Left renal pelvis (tissue), 4 donors: ENCODE data around the gene VAT1. TPM values are rescaled to one million over a fixed set of nuclear protein-coding genes. Genes with fewer than 3 reads are reported as not detected.
"Not testable (repeated sequence)": the region's sequence is repeated elsewhere in the genome, so short reads cannot be mapped to it uniquely, and the experiment has no call there.

Experiments
- DNase-seq, 4 donors: peaks; one replicate each; pipeline ENCODE4 v3.0.0-alpha.2; 2013; ENCODE audit warnings: low read depth in 4 of 4, low spot score in 3 of 4
- polyA plus RNA-seq, 4 donors: library from polyadenylated mRNA; unstranded; fragments of 120-200 nt; gene quantifications; one replicate each; pipeline ENCODE4 v1.2.1, GENCODE V29; 2013; ENCODE audit not compliant: insufficient read length in 4 of 4

Gene VAT1
- polyA plus RNA-seq, 4 donors: 107 to 136 (median 121) TPM

DNA sequence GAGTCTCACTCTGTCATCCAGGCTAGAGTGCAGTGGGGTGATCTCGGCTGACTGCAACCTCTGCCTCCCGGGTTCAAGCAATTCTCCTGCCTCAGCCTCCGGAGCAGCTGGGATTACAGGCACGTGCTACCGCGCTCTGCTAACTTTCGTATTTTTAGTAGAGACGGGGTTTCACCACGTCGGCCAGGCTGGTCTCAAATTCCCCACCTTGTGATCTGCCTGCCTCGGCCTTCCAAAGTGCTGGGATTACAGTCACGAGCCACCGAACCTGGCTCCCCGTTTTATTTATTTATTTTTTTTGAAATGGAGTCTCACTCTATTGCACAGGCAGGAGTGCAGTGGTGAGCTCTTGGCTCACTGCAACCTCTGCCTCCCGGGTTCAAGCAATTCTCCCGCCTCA, 46.5 kb downstream of the VAT1 start:
- DNase-seq: not testable (repeated sequence)

DNA sequence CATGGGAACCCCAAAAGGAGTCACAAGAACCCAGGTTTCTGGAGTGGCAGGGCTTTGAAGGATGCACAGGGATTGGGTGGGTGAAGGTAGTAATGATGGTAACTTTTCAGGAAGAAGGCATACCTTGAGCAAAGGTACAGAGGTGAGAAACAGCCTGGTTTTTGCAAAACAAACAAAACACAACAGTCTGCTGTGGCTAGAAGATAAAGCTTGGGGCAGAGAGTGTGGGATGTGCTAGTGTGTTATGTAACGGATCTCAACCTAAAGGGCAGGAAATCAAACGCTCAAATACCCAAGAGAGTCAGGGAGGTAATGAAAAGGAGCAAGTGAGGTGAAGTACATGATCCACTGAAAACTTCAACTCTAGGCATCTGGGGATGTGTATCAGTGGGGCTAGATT, 46.9 kb downstream of the VAT1 start:
- DNase-seq: no peak

DNA sequence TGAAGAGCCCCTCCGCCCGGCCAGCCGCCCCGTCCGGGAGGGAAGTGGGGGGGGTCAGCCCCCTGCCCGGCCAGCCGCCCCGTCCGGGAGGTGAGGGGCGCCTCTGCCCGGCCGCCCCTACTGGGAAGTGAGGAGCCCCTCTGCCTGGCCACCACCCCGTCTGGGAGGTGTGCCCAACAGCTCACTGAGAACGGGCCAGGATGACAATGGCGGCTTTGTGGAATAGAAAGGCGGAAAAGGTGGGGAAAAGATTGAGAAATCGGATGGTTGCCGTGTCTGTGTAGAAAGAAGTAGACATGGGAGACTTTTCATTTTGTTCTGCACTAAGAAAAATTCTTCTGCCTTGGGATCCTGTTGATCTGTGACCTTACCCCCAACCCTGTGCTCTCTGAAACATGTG, 48.9 kb downstream of the VAT1 start:
- not testable (repeated sequence) for DNase-seq

DNA sequence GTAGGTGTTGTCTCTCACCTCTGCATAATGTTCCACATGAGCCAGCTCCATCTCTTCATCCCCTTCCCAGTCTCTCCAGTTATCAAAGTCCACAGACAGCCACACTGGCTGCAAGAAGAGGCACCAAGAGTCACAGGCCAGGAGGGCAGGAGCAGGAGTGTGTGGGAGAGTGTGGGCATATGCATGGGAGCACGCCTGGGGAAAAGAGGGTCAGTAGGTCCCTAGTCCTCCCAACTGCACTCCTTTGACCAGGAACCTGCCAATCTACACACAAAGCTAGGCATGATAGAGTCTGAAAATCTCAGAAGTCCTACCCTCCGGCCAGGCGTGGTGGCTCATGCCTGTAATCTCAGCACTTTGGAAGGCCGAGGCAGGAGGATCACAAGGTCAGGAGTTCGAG, 50.6 kb downstream of the VAT1 start:
- no peak for DNase-seq

DNA sequence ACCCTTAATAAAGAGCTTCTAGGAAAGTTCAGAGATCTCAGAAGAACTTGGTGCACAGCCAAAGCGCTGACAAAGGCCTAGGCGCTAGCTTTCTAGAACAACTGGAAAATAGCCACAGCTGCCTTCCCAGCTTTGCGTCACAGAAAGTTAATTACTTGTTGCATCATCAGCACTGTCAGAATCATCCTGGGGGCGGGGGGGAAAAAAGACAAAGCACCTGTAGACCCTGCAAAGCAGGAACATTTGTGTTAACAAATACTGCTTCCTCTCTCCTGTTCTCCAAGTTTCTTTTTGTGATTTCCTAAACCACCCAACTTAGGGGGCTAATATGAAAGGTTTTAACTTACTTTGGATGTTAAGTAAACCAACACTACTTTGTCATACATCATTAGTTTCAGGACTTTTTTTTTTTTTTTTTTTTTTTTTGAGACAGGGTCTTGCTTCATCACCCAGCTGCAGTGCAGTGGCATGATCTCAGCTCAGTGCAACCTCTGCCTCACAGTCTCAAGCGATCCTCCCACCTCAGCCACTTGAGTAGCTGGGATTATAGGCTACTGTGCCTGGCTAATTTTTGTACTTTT, 53.1 kb downstream of the VAT1 start:
- DNase-seq: no peak

DNA sequence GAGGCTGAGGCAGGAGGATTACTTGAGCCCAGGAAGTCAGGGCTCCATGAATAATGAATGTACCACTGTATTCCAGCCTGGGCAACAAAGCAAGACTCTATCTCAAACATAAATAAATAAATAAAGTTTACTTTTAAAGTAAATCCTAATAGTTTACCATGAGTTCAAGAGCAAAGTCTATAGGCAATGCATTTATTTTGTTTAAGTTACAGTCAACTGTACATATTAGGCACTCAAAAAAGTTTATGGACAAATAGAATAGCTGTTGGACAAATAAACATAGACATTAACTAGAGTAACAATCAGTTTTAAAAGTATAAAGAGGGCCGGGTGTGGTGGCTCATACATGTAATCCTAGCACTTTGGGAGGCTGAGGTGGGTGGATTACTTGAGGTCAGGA, 54.3 kb downstream of the VAT1 start:
- DNase-seq: no peak

Other genes with a start within 250 kb of the VAT1 start
- gene VPS25, start 248.9 kb downstream of the VAT1 start, polyA plus RNA-seq: 10 to 100 TPM; 56.7 to 93.6 (median 83.4) TPM
- 10 to 100 TPM in 3 of 4 donors, 1 to 10 TPM in 1; 3.5 to 14.8 (median 12.5) TPM for gene WNK4, start 241.8 kb downstream of the VAT1 start, polyA plus RNA-seq
- gene COA3, start 223.7 kb downstream of the VAT1 start, polyA plus RNA-seq: 100 to 1,000 TPM in 3 of 4 donors, 10 to 100 TPM in 1; 59.1 to 167 (median 159) TPM
- gene CNTD1, start 223.5 kb downstream of the VAT1 start, polyA plus RNA-seq: 1 to 10 TPM; 1.4 to 3.6 (median 2.3) TPM
- 10 to 100 TPM; 51.1 to 84.0 (median 68.3) TPM for gene BECN1, start 198.1 kb downstream of the VAT1 start, polyA plus RNA-seq
- 100 to 1,000 TPM in 2 of 4 donors, 10 to 100 TPM in 2; 72.1 to 114 (median 103) TPM for gene PSME3, start 189.0 kb downstream of the VAT1 start, polyA plus RNA-seq
- gene AOC2, start 177.8 kb downstream of the VAT1 start, polyA plus RNA-seq: 1 to 10 TPM in 3 of 4 donors, under 1 TPM in 1; 0.79 to 1.9 (median 1.5) TPM
- gene AOC3, start 171.2 kb downstream of the VAT1 start, polyA plus RNA-seq: 10 to 100 TPM in 1 of 4 donors, 1 to 10 TPM in 3; 4.4 to 13.8 (median 6.6) TPM
- gene G6PC1, start 121.6 kb downstream of the VAT1 start, polyA plus RNA-seq: 1 to 10 TPM in 3 of 4 donors, under 1 TPM in 1; 0.52 to 6.1 (median 4.0) TPM
- 10 to 100 TPM; 47.7 to 85.9 (median 54.9) TPM for gene AARSD1, start 57.9 kb downstream of the VAT1 start, polyA plus RNA-seq
- 1 to 10 TPM in 3 of 4 donors, under 1 TPM in 1; 1.00 to 3.0 (median 1.9) TPM for gene PTGES3L, start 42.3 kb downstream of the VAT1 start, polyA plus RNA-seq
- 10 to 100 TPM in 3 of 4 donors, 1 to 10 TPM in 1; 8.3 to 17.6 (median 15.9) TPM for gene RUNDC1, start 41.8 kb downstream of the VAT1 start, polyA plus RNA-seq
- 1,000 to 10,000 TPM; 1,424 to 1,561 (median 1,476) TPM for gene RPL27, start 24.0 kb downstream of the VAT1 start, polyA plus RNA-seq
- gene IFI35, start 15.6 kb downstream of the VAT1 start, polyA plus RNA-seq: 10 to 100 TPM in 3 of 4 donors, 1 to 10 TPM in 1; 9.1 to 12.9 (median 11.1) TPM
- gene RND2, start 2.8 kb upstream of the VAT1 start, polyA plus RNA-seq: 1 to 10 TPM; 2.2 to 3.7 (median 3.2) TPM
- gene BRCA1, start 103.0 kb upstream of the VAT1 start, polyA plus RNA-seq: 10 to 100 TPM; 11.0 to 17.2 (median 15.4) TPM
- 100 to 1,000 TPM; 111 to 160 (median 120) TPM for gene NBR1, start 148.8 kb upstream of the VAT1 start, polyA plus RNA-seq
- gene TMEM106A, start 189.5 kb upstream of the VAT1 start, polyA plus RNA-seq: 10 to 100 TPM in 2 of 4 donors, 1 to 10 TPM in 2; 8.9 to 20.4 (median 13.9) TPM
- gene CCDC200, start 206.2 kb upstream of the VAT1 start, polyA plus RNA-seq: 10 to 100 TPM in 2 of 4 donors, 1 to 10 TPM in 2; 4.9 to 22.7 (median 11.0) TPM
- 1 to 10 TPM in 2 of 4 donors, not detected in 2; 1.2 to 1.9 TPM for gene RNU2-1, start 211.6 kb upstream of the VAT1 start, polyA plus RNA-seq